Measurements from ENCODE around the gene RNF38. TPM values are rescaled to one million over a fixed set of nuclear protein-coding genes. Genes with fewer than 3 reads are reported as not detected.

RNF38 gene
- total RNA-seq, 1 experiment from 2014 or later, result 18.1 TPM

DNA sequence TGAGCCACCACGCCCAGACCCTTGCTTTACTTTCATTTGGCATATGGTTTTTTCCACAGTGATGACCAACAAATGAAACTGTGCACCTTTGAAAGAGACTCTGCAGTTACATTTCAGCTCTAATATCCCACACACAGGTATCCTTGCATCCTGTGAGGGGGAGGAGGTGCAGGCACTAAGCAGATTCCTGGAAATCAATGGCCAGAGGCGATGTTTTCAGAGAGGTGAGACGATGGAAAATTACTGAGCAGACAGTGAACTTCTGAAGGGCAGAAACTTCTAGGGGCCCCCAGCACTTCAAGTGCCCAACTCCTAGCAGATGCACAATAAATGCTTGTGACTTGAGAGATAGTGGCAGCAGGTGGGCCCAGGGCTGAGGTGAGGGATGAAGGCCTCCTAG, 112.0 kb downstream of the RNF38 start:
- no peak for DNase-seq (ENCODE audit: low read depth, low spot score)
- no peaks in the 10 kb centered on the region for H4K20me1 ChIP-seq (ENCODE audit: insufficient read depth)
- CTCF ChIA-PET, result no interaction called here
- POLR2A ChIA-PET, result interaction anchor here (0.8 kb wide), 1 partner anchor 29 kb away, joined by 3 read pairs; no protein-coding TSS in a partner anchor
- no peaks in the 10 kb centered on the region for H3K9me3 ChIP-seq (ENCODE audit: control insufficient read depth in 1 of 2, insufficient read depth in 1 of 2, low read depth in 1 of 2, low read length in 2 of 2)
- TF ChIP-seq, protein P1, sequence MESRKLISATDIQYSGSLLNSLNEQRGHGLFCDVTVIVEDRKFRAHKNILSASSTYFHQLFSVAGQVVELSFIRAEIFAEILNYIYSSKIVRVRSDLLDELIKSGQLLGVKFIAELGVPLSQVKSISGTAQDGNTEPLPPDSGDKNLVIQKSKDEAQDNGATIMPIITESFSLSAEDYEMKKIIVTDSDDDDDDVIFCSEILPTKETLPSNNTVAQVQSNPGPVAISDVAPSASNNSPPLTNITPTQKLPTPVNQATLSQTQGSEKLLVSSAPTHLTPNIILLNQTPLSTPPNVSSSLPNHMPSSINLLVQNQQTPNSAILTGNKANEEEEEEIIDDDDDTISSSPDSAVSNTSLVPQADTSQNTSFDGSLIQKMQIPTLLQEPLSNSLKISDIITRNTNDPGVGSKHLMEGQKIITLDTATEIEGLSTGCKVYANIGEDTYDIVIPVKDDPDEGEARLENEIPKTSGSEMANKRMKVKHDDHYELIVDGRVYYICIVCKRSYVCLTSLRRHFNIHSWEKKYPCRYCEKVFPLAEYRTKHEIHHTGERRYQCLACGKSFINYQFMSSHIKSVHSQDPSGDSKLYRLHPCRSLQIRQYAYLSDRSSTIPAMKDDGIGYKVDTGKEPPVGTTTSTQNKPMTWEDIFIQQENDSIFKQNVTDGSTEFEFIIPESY (IDR thresholded peaks at IDR 0.05; ENCODE audit: extremely low read depth, insufficient replicate concordance, low read length), result no peak
- TF ChIP-seq, protein P2, sequence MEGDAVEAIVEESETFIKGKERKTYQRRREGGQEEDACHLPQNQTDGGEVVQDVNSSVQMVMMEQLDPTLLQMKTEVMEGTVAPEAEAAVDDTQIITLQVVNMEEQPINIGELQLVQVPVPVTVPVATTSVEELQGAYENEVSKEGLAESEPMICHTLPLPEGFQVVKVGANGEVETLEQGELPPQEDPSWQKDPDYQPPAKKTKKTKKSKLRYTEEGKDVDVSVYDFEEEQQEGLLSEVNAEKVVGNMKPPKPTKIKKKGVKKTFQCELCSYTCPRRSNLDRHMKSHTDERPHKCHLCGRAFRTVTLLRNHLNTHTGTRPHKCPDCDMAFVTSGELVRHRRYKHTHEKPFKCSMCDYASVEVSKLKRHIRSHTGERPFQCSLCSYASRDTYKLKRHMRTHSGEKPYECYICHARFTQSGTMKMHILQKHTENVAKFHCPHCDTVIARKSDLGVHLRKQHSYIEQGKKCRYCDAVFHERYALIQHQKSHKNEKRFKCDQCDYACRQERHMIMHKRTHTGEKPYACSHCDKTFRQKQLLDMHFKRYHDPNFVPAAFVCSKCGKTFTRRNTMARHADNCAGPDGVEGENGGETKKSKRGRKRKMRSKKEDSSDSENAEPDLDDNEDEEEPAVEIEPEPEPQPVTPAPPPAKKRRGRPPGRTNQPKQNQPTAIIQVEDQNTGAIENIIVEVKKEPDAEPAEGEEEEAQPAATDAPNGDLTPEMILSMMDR (IDR thresholded peaks at IDR 0.05 in 2 of 3, conservative IDR thresholded peaks at IDR 0.05 in 1 of 3; ENCODE audit: borderline replicate concordance in 1 of 3, insufficient read depth in 1 of 3, low read depth in 2 of 3, low read length in 2 of 3), result no peak
- TF ChIP-seq SIN3A (IDR thresholded peaks at IDR 0.05; ENCODE audit: low read depth), result no peak
- TF ChIP-seq ZNF274 (IDR thresholded peaks at IDR 0.05; ENCODE audit: low read depth, low read length), result no peak
- no peak for TF ChIP-seq FOSL1 (IDR thresholded peaks at IDR 0.05; ENCODE audit: low read depth)
- TF ChIP-seq SP1 (IDR thresholded peaks at IDR 0.05; ENCODE audit: low read depth), result no peak
- TF ChIP-seq CEBPB (IDR thresholded peaks at IDR 0.05; ENCODE audit: low read depth), result no peak
- TF ChIP-seq RAD21 (IDR thresholded peaks at IDR 0.05; ENCODE audit: low read depth), result no peak
- TF ChIP-seq, protein P3, sequence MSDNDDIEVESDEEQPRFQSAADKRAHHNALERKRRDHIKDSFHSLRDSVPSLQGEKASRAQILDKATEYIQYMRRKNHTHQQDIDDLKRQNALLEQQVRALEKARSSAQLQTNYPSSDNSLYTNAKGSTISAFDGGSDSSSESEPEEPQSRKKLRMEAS (IDR thresholded peaks at IDR 0.05), result no peak
- TF ChIP-seq EGR1 (IDR thresholded peaks at IDR 0.05; ENCODE audit: low read depth), result no peak
- TF ChIP-seq, protein P4, sequence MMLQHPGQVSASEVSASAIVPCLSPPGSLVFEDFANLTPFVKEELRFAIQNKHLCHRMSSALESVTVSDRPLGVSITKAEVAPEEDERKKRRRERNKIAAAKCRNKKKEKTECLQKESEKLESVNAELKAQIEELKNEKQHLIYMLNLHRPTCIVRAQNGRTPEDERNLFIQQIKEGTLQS (IDR thresholded peaks at IDR 0.05), result no peak
- TF ChIP-seq ZFX (IDR thresholded peaks at IDR 0.05), result no peak
- TF ChIP-seq CBX3 (IDR thresholded peaks at IDR 0.05; ENCODE audit: low read depth), result no peak
- TF ChIP-seq EZH2phosphoT487 (IDR thresholded peaks at IDR 0.05; ENCODE audit: borderline replicate concordance), result no peak
- no peak for TF ChIP-seq TCF7L2 (IDR thresholded peaks at IDR 0.05; ENCODE audit: borderline replicate concordance, extremely low read depth, insufficient read depth, insufficient read length)
- no peak for TF ChIP-seq SRF (IDR thresholded peaks at IDR 0.05; ENCODE audit: low read depth)
- no peaks in the 10 kb centered on the region for H3K9me2 ChIP-seq (ENCODE audit: insufficient read depth)
- H3K9ac ChIP-seq (ENCODE audit: low read length), result no peak overlapping the region
- no peaks in the 10 kb centered on the region for H3K79me2 ChIP-seq (ENCODE audit: insufficient read depth, low read length)
- no peak overlapping the region for H3K4me3 ChIP-seq (replicated peaks in 1 of 2; ENCODE audit: low read depth in 1 of 2, low read length in 2 of 2)
- H3K27ac ChIP-seq (ENCODE audit: low read depth, low read length), result no peak overlapping the region
- BruUV-seq (replicated peaks), result no TSS peak
- RAD21 ChIA-PET (ENCODE audit: low non-redundant PET in 1 of 2, low total read pairs in 2 of 2, uncharacterized antibody in 2 of 2, unreplicated experiment in 2 of 2), result no interaction called here
- H3K27me3 ChIP-seq (ENCODE audit: insufficient read depth, low read length), result no peaks in the 10 kb centered on the region
- ATAC-seq, result no peak
- H2AFZ ChIP-seq (ENCODE audit: low read depth, low read length, poor library complexity, severe bottlenecking), result no peak overlapping the region
- intact Hi-C loops (cut with micrococcal nuclease), result no loop called here
- no peaks in the 10 kb centered on the region for H3K36me3 ChIP-seq (ENCODE audit: control insufficient read depth in 1 of 2, insufficient read depth in 2 of 2, low read length in 2 of 2)
- H3K4me1 ChIP-seq (ENCODE audit: control insufficient read depth in 1 of 2, insufficient read depth in 2 of 2, low read length in 2 of 2), result no peaks in the 10 kb centered on the region
- no peak overlapping the region for H3K4me2 ChIP-seq (ENCODE audit: low read length)
